HepG2 (cell line): Measurements from ENCODE around the gene SMAD7. TPM values are rescaled to one million over a fixed set of nuclear protein-coding genes. Genes with fewer than 3 reads are reported as not detected.

Source experiments
- ARHGAP35 ChIP-seq: sonication (generic); formaldehyde crosslinking; IDR thresholded peaks from 2 replicates; pipeline ENCODE4 v1.9.0; 2022; ENCODE audit warnings: mild to moderate bottlenecking, inconsistent platforms, moderate library complexity, missing genetic modification reagents, borderline replicate concordance
- ATRX ChIP-seq: sonication (generic); formaldehyde crosslinking; IDR thresholded peaks from 2 replicates; pipeline ENCODE4 v1.4.0; 2020; ENCODE audit warnings: missing genetic modification reagents, borderline replicate concordance
- NFE2 ChIP-seq: sonication (generic); formaldehyde crosslinking; IDR thresholded peaks from 2 replicates; pipeline ENCODE4 v1.4.0; 2020; ENCODE audit warnings: missing genetic modification reagents
- SATB2 ChIP-seq: sonication (generic); formaldehyde crosslinking; IDR thresholded peaks from 2 replicates; pipeline ENCODE4 v1.5.0; 2020; ENCODE audit warnings: missing genetic modification reagents
- SRSF9 ChIP-seq: fragments of 200-400 bp; formaldehyde crosslinking; IDR thresholded peaks from 2 replicates; pipeline ENCODE4 v1.6.1; 2018; ENCODE audit warnings: borderline replicate concordance, mild to moderate bottlenecking, low read depth, low read length; ENCODE audit not compliant: insufficient read depth, poor library complexity, severe bottlenecking
- TCF7 ChIP-seq: sonication (generic); IDR thresholded peaks from 2 replicates; pipeline ENCODE4 v1.6.1; 2016; ENCODE audit warnings: antibody characterized with exemption, low read depth
- ZBTB20 ChIP-seq: sonication (generic); formaldehyde crosslinking; IDR thresholded peaks from 2 replicates; pipeline ENCODE4 v1.8.1; 2023; ENCODE audit warnings: missing genetic modification reagents, low read depth, mild to moderate bottlenecking, borderline replicate concordance
- ZNF160 ChIP-seq: sonication (generic); formaldehyde crosslinking; IDR thresholded peaks from 2 replicates; pipeline ENCODE4 v1.8.0; 2022; ENCODE audit warnings: mild to moderate bottlenecking, inconsistent platforms, missing genetic modification reagents
- ZNF451 ChIP-seq: sonication (generic); formaldehyde crosslinking; IDR thresholded peaks from 2 replicates; pipeline ENCODE4 v1.5.0; 2020; ENCODE audit warnings: mild to moderate bottlenecking, missing genetic modification reagents
- ZNF564 ChIP-seq: sonication (generic); formaldehyde crosslinking; IDR thresholded peaks from 2 replicates; pipeline ENCODE4 v1.8.1; 2023; ENCODE audit warnings: mild to moderate bottlenecking, missing genetic modification reagents
- ZNF619 ChIP-seq: sonication (generic); formaldehyde crosslinking; IDR thresholded peaks from 2 replicates; pipeline ENCODE4 v1.4.0; 2020; ENCODE audit warnings: mild to moderate bottlenecking, missing genetic modification reagents
- ZNF792 ChIP-seq: IDR thresholded peaks from 2 replicates; pipeline ENCODE4 v1.6.1; 2016
- polyA plus RNA-seq, 8 experiments: library from polyadenylated mRNA; depleted of rRNA in 3 of 8; stranded (reverse) in 7 of 8; unstranded in 1 of 8; fragments of >200 nt; fragmentation: Illumina TruSeq in 4 of 8; extraction: Trizol in 4 of 8; gene quantifications; 2 replicates each; pipeline versions ENCODE4 v1.2.1 to v1.2.3, GENCODE V29; 2011 to 2016; ENCODE audit warnings: low read depth in 4 of 8, missing spikeins in 1 of 8, mixed read lengths in 1 of 8; ENCODE audit not compliant: insufficient read depth in 1 of 8
- total RNA-seq, 5 experiments: library from RNA; depleted of rRNA; stranded (reverse); fragments of >200 nt; fragmentation: Illumina TruSeq; extraction: Trizol; gene quantifications; 2 replicates each; pipeline ENCODE4 v1.2.3, GENCODE V29; 2016; ENCODE audit warnings: low read depth in 1 of 5
- TF ChIP-seq, protein P1 (sequence below): sonication (generic); formaldehyde crosslinking; IDR thresholded peaks from 2 replicates; pipeline ENCODE4 v1.4.0; 2020; ENCODE audit warnings: missing genetic modification reagents
- TF ChIP-seq, protein P2 (sequence below): sonication (generic); formaldehyde crosslinking; IDR thresholded peaks from 2 replicates; pipeline ENCODE4 v1.5.0; 2020; ENCODE audit warnings: mild to moderate bottlenecking, missing genetic modification reagents
- TF ChIP-seq, protein P3 (sequence below): sonication (generic); formaldehyde crosslinking; IDR thresholded peaks from 2 replicates; pipeline ENCODE4 v1.5.1; 2020; ENCODE audit warnings: missing genetic modification reagents, mild to moderate bottlenecking, borderline replicate concordance
- TF ChIP-seq, protein P4 (sequence below): sonication (generic); formaldehyde crosslinking; IDR thresholded peaks from 2 replicates; pipeline ENCODE4 v1.8.0; 2022; ENCODE audit warnings: low read depth, missing genetic modification reagents

SMAD7 gene
- total and polyA plus RNA-seq, 2 of the 13 experiments (the other 11 are each of a cell fraction or from before 2014, with no cell fraction given): 17.4 to 24.7 TPM

DNA sequence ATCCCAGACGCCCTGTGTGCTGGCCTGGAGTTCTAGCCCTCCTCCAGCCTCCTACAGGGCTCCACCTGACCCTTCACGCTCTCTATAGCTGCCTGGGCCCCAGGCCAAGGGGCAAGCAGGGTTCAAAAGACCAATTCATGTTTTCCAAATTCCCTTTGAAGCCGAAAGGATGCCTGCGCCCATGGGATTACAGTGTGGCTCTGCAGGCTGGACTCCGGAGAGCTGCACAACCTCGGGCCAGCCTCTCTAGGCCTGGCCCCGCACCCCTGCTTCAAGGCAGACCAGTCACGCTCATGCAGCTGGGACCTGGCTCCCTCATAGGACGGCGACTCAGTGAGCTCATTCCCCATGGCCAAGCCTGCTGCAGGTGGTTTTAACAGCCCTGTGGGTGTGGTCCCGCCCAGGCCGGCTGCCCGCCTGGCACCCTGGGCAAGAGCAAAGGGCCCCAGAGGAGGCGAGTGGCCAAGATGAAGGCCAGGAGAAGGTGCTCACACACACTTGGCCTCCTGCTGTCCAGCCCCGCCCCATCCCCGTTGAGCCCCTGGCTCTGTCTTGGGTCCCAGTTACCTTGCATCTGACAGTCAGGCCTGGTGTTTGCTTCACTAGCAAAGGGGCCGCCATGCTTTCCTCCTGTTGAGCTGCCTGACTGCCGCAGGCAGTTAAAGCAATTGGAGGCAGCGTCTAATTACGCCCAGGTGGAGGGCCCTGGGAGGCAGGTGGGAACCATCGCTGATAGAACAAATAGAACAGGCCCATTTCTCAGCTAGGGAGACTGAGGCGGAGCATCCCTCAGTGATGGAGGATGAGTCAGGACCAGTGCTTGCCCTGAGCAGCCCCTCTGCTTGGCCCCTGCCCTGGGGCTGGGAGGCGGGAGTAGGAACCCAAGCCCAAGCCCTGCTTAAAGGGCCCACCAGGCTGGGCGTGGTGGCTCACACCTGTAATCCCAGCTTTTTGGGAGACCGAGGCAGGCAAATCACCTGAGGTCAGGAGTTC is 56.9 kb downstream of the SMAD7 start (continued):
- TF ChIP-seq ZNF792 (CRISPR knock-in tag): peak; percentile 16; the same call in 1 of the 2 replicates
- peak; percentile 93 for TF ChIP-seq TCF7
- no peak for TF ChIP-seq NFE2 (CRISPR knock-in tag)
- TF ChIP-seq ZNF619: no peak
- peak; percentile 59; the same call in 1 of the 2 replicates for TF ChIP-seq ZNF451 (CRISPR knock-in tag)
- TF ChIP-seq, protein P1, sequence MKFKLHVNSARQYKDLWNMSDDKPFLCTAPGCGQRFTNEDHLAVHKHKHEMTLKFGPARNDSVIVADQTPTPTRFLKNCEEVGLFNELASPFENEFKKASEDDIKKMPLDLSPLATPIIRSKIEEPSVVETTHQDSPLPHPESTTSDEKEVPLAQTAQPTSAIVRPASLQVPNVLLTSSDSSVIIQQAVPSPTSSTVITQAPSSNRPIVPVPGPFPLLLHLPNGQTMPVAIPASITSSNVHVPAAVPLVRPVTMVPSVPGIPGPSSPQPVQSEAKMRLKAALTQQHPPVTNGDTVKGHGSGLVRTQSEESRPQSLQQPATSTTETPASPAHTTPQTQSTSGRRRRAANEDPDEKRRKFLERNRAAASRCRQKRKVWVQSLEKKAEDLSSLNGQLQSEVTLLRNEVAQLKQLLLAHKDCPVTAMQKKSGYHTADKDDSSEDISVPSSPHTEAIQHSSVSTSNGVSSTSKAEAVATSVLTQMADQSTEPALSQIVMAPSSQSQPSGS (CRISPR knock-in tag): peak; percentile 70; the same call in 1 of the 2 replicates
- TF ChIP-seq ZNF564 (CRISPR knock-in tag): no peak; the same call in 1 of the 2 replicates
- TF ChIP-seq, protein P2, sequence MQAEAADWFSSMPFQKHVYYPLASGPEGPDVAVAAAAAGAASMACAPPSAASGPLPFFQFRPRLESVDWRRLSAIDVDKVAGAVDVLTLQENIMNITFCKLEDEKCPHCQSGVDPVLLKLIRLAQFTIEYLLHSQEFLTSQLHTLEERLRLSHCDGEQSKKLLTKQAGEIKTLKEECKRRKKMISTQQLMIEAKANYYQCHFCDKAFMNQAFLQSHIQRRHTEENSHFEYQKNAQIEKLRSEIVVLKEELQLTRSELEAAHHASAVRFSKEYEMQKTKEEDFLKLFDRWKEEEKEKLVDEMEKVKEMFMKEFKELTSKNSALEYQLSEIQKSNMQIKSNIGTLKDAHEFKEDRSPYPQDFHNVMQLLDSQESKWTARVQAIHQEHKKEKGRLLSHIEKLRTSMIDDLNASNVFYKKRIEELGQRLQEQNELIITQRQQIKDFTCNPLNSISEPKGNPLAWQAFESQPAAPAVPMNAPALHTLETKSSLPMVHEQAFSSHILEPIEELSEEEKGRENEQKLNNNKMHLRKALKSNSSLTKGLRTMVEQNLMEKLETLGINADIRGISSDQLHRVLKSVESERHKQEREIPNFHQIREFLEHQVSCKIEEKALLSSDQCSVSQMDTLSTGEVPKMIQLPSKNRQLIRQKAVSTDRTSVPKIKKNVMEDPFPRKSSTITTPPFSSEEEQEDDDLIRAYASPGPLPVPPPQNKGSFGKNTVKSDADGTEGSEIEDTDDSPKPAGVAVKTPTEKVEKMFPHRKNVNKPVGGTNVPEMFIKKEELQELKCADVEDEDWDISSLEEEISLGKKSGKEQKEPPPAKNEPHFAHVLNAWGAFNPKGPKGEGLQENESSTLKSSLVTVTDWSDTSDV: 0 out of 2 replicates have a peak, but pooled peaks have one; percentile 68
- TF ChIP-seq ATRX (CRISPR knock-in tag): no peak
- no peak for TF ChIP-seq ZNF160 (CRISPR knock-in tag)
- no peak for TF ChIP-seq SRSF9
- no peak for TF ChIP-seq ZBTB20 (CRISPR knock-in tag)
- no peak for TF ChIP-seq ARHGAP35 (CRISPR knock-in tag)
- TF ChIP-seq SATB2 (CRISPR knock-in tag): no peak
- TF ChIP-seq, protein P3, sequence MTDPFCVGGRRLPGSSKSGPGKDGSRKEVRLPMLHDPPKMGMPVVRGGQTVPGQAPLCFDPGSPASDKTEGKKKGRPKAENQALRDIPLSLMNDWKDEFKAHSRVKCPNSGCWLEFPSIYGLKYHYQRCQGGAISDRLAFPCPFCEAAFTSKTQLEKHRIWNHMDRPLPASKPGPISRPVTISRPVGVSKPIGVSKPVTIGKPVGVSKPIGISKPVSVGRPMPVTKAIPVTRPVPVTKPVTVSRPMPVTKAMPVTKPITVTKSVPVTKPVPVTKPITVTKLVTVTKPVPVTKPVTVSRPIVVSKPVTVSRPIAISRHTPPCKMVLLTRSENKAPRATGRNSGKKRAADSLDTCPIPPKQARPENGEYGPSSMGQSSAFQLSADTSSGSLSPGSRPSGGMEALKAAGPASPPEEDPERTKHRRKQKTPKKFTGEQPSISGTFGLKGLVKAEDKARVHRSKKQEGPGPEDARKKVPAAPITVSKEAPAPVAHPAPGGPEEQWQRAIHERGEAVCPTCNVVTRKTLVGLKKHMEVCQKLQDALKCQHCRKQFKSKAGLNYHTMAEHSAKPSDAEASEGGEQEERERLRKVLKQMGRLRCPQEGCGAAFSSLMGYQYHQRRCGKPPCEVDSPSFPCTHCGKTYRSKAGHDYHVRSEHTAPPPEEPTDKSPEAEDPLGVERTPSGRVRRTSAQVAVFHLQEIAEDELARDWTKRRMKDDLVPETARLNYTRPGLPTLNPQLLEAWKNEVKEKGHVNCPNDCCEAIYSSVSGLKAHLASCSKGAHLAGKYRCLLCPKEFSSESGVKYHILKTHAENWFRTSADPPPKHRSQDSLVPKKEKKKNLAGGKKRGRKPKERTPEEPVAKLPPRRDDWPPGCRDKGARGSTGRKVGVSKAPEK: 0 out of 2 replicates have a peak, but pooled peaks have one; percentile 86
- TF ChIP-seq, protein P4, sequence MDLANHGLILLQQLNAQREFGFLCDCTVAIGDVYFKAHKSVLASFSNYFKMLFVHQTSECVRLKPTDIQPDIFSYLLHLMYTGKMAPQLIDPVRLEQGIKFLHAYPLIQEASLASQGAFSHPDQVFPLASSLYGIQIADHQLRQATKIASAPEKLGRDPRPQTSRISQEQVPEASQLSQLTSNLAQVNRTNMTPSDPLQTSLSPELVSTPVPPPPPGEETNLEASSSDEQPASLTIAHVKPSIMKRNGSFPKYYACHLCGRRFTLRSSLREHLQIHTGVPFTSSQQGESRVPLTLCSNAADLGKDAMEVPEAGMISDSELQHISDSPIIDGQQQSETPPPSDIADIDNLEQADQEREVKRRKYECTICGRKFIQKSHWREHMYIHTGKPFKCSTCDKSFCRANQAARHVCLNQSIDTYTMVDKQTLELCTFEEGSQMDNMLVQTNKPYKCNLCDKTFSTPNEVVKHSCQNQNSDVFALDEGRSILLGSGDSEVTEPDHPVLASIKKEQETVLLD (CRISPR knock-in tag): no peak
